Breast epithelium (tissue), 4 donors: ENCODE results near the gene CAMTA1. TPM values are rescaled to one million over a fixed set of nuclear protein-coding genes. Genes with fewer than 3 reads are reported as not detected.

Experiments
- DNase-seq, 2 donors: peaks; one replicate each; pipeline ENCODE4 v3.0.0-alpha.2; 2019; ENCODE audit warnings: low spot score in 2 of 2
- H3K27ac ChIP-seq, 2 donors: fragments of 200-600 bp; sonication (generic) in 1 of 2; one replicate each; pipeline ENCODE4 v1.5.1; 2016 to 2019; ENCODE audit warnings: mild to moderate bottlenecking in 1 of 2
- H3K27me3 ChIP-seq, 2 donors: fragments of 200-600 bp; sonication (generic) in 1 of 2; one replicate each; pipeline versions ENCODE4 v1.5.1 to v1.6.0; 2017 to 2019; ENCODE audit warnings: control low read depth in 1 of 2, mild to moderate bottlenecking in 1 of 2
- H3K36me3 ChIP-seq: fragments of 200-600 bp; one replicate; pipeline ENCODE4 v1.5.1; 2019
- H3K4me1 ChIP-seq, 2 donors: fragments of 200-600 bp; sonication (generic); one replicate each; pipeline ENCODE4 v1.5.1; 2016 to 2019; ENCODE audit warnings: control low read depth in 1 of 2
- H3K4me3 ChIP-seq, 3 donors: fragments of 200-600 bp; sonication (generic); 1 replicate in 2 of 3; 2 replicates in 1 of 3; pipeline ENCODE4 v1.5.1; 2016 to 2019; ENCODE audit warnings: mild to moderate bottlenecking in 3 of 3, moderate library complexity in 2 of 3
- H3K9me3 ChIP-seq, 2 donors: fragments of 200-600 bp; sonication (generic) in 1 of 2; one replicate each; pipeline ENCODE4 v1.5.1; 2016 to 2019; ENCODE audit warnings: control low read depth in 1 of 2
- POLR2A ChIP-seq: fragments of 450-650 bp; IDR thresholded peaks from one replicate; pipeline ENCODE4 v1.6.1; 2016; ENCODE audit warnings: antibody characterized with exemption, mild to moderate bottlenecking, moderate library complexity
- POLR2AphosphoS5 ChIP-seq, 3 donors: sonication (generic); formaldehyde crosslinking; IDR thresholded peaks; one replicate each; pipeline ENCODE4 v1.6.1; 2017; ENCODE audit warnings: antibody characterized with exemption in 3 of 3
- intact Hi-C: fragments of 100-400 bp; cut with DNase I; formaldehyde crosslinking; loops from one replicate; pipeline ENCODE4 v1.15.1; 2023; ENCODE audit warnings: low total_unique reads
- total RNA-seq, 3 donors: library from RNA; depleted of rRNA; stranded (reverse); fragments of >200 nt; gene quantifications; one replicate each; pipeline ENCODE4 v1.1.0, GENCODE V29; 2016
- TF ChIP-seq, protein P1 (sequence below), 3 donors: fragments of 450-650 bp; IDR thresholded peaks; one replicate each; pipeline ENCODE4 v1.5.1; 2016 to 2017; ENCODE audit warnings: antibody characterized with exemption in 3 of 3, mild to moderate bottlenecking in 3 of 3, moderate library complexity in 3 of 3

Gene CAMTA1
- total RNA-seq, 3 donors from 2014 or later = 53.4 to 84.0 (median 61.9) TPM

DNA sequence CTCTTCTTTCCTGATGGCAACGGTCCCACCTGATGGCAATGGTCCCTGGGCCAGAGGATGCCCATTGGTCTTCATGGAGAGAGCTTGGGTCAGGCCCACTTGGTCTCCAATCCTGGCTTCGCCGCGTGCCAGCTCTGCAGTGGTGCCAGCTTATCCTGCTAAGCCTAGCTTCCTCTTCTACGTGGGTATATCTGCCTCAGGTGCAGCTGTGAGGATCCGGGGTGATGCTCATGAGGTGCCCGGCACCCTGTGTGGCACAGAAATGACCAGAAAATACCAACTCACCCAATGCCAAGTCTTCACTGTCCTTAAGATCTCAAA is 437.4 kb downstream of the CAMTA1 start:
- H3K36me3 ChIP-seq = no peaks in the 10 kb centered on the region
- H3K4me1 ChIP-seq = no peaks in the 10 kb centered on the region
- H3K9me3 ChIP-seq = no peaks in the 10 kb centered on the region
- no peak overlapping the region for H3K4me3 ChIP-seq
- no peak overlapping the region for H3K27ac ChIP-seq
- DNase-seq = no peak
- H3K27me3 ChIP-seq = no peaks in the 10 kb centered on the region
- intact Hi-C loops = no loop called here
- TF ChIP-seq POLR2AphosphoS5 (IDR thresholded peaks at IDR 0.05) (no peak), POLR2A (no peak)
- TF ChIP-seq, protein P1, sequence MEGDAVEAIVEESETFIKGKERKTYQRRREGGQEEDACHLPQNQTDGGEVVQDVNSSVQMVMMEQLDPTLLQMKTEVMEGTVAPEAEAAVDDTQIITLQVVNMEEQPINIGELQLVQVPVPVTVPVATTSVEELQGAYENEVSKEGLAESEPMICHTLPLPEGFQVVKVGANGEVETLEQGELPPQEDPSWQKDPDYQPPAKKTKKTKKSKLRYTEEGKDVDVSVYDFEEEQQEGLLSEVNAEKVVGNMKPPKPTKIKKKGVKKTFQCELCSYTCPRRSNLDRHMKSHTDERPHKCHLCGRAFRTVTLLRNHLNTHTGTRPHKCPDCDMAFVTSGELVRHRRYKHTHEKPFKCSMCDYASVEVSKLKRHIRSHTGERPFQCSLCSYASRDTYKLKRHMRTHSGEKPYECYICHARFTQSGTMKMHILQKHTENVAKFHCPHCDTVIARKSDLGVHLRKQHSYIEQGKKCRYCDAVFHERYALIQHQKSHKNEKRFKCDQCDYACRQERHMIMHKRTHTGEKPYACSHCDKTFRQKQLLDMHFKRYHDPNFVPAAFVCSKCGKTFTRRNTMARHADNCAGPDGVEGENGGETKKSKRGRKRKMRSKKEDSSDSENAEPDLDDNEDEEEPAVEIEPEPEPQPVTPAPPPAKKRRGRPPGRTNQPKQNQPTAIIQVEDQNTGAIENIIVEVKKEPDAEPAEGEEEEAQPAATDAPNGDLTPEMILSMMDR (IDR thresholded peaks at IDR 0.05) = no peak

DNA sequence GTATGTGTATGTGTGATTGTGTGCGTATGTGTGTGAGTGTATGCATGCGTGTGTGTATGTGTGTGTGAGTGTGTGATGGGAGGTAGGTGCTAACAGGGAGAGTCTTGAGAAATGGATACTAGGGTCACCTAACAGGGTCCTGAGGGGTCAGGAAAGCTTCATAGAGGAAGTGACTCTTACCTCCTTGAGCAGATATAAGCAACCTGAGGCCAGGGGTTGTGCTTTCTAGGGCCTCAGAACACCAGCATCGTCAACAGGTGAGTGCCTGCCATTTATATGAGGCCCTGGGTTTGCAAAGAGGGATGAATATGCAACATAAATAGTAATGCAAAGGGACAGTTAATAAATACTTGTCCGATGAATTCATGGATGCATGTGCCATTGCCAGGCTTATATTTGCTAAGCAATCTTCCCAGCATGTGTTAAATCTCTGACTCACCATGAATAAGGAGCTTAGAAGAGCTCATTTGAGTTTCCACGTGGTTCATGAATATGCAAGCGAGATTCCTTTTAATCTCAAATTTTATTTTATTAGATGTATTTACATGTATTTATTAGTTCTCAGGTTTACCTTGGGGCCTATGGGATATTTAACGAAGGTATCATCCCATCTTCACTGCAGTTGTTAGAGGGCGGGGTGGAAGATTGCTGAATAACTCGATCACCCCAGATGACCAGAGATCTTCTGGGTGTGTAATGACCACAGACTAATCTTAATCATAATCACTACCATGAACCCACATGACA is 438.3 kb downstream of the CAMTA1 start:
- H3K4me1 ChIP-seq = no peaks in the 10 kb centered on the region
- H3K27me3 ChIP-seq = no peaks in the 10 kb centered on the region
- H3K36me3 ChIP-seq = no peaks in the 10 kb centered on the region
- TF ChIP-seq POLR2A (no peak), POLR2AphosphoS5 (IDR thresholded peaks at IDR 0.05) (no peak)
- TF ChIP-seq, protein P1 (IDR thresholded peaks at IDR 0.05) = no peak
- no peaks in the 10 kb centered on the region for H3K9me3 ChIP-seq
- H3K4me3 ChIP-seq = no peak overlapping the region
- no peak overlapping the region for H3K27ac ChIP-seq
- intact Hi-C loops = no loop called here
- DNase-seq = no peak

DNA sequence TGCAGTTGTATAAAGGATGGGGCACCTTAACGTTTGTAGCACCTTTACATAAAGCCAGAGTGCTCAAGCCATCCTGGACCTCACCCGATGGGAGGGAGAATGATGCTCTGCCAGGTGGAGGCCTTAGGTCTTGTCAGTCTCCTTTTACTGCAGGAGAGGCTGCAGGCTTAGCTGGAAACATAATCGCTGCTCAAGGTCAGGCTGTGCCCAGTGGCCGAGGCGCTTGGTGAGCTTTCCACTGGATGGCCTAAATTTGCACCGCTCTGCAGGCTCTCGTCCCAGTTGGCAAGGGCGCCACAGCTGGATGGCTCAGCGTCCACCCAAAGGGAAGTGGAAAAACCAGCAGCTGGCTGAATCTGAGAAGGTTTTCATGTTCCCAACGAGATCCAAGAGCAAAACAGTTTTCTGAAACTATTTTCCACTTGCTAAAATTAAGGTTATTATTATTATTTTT is 438.9 kb downstream of the CAMTA1 start:
- no peak for DNase-seq
- Histone ChIP-seq H3K27me3 (no peaks in the 10 kb centered on the region), H3K4me3 (no peak overlapping the region), H3K9me3 (no peaks in the 10 kb centered on the region), H3K27ac (no peak overlapping the region), H3K36me3 (no peaks in the 10 kb centered on the region), H3K4me1 (no peaks in the 10 kb centered on the region)
- TF ChIP-seq, protein P1 (IDR thresholded peaks at IDR 0.05) = no peak
- no peak for TF ChIP-seq POLR2AphosphoS5 (IDR thresholded peaks at IDR 0.05)
- no peak for TF ChIP-seq POLR2A
- intact Hi-C loops = no loop called here

DNA sequence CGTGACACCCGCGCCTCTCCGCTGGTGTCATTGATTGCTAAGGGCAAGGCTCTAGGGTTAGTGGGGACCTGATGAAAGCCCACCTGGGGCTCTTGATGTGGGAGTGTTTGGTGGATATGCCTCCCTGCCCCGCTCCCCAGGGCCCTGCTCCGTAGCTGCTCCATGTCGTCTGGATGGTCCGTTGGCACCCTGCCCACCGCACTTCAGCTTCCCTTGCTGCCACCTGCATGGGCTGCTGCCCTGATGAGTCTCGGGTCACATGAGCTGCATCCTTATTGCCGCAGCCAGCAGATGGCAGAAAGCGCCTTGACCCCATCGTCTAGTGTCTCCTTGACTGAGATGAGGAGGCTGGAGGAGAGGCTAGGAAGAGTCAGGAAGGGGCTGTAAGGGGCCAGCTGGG is 439.4 kb downstream of the CAMTA1 start:
- intact Hi-C loops = no loop called here
- Histone ChIP-seq H3K36me3 (no peaks in the 10 kb centered on the region), H3K27me3 (no peaks in the 10 kb centered on the region), H3K9me3 (no peaks in the 10 kb centered on the region), H3K4me1 (no peaks in the 10 kb centered on the region), H3K27ac (no peak overlapping the region), H3K4me3 (no peak overlapping the region)
- TF ChIP-seq, protein P1 (IDR thresholded peaks at IDR 0.05) = no peak
- TF ChIP-seq POLR2A = no peak
- no peak for TF ChIP-seq POLR2AphosphoS5 (IDR thresholded peaks at IDR 0.05)
- DNase-seq = no peak

DNA sequence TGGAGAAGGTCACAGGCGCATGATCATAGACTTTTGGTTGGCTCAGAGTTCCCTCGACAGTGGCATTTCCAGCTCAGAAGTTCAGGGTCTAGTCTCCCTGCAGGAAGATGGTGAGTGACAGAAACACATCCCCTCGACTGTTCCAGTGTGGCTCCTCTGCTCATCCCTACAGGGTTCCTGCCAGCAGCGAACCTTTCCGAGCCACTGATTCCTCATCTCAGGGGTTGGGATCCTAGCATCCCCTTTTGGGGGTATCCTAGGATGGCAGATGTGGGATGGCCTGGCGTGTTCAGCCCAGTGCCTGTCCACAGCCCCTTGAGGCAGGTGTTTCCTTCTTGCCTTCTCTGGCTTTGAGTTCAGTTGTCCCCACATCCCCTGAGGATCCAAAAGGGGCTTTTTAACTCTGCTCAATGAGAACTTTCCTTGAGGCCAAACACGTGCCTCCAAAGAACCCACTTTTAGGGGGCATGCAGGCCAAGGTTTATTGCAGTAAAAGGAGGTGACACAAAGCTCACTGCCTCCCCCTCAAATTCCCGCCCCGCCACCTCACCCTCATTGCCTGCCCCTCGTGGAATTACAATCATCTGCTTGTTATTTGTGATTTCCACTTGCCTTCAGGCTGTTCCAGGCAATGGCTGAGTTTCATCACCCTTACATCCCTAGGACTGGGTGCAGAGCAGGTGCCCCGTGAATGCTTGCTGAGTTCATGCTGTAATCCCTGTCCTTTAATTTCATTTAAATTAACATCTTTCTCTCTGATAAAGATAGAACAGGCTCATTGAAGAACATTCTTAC is 440.7 kb downstream of the CAMTA1 start:
- no peak overlapping the region for H3K27ac ChIP-seq
- H3K36me3 ChIP-seq = no peaks in the 10 kb centered on the region
- no peaks in the 10 kb centered on the region for H3K9me3 ChIP-seq
- no peak for DNase-seq
- H3K27me3 ChIP-seq = no peaks in the 10 kb centered on the region
- H3K4me1 ChIP-seq = no peaks in the 10 kb centered on the region
- no peak overlapping the region for H3K4me3 ChIP-seq
- intact Hi-C loops = no loop called here
- TF ChIP-seq, protein P1 (IDR thresholded peaks at IDR 0.05) = no peak
- no peak for TF ChIP-seq POLR2AphosphoS5 (IDR thresholded peaks at IDR 0.05)
- no peak for TF ChIP-seq POLR2A
